ENCODE results near the gene CREBL2.
"Not testable (repeated sequence)": the region's sequence is repeated elsewhere in the genome, so short reads cannot be mapped to it uniquely, and the experiment has no call there.

Gene CREBL2

GRCh38 chr12:12645485-12645884 lies 33.8 kb downstream of the CREBL2 start:
- Histone ChIP-seq H3K27ac (ENCODE audit: low read length) (no peak overlapping the region), H3K4me3 (ENCODE audit: low read length) (no peak overlapping the region), H3K9me3 (ENCODE audit: insufficient read depth, low read depth, low read length) (peaks cover 34% of the 10 kb centered on the region), H3K36me3 (ENCODE audit: insufficient read depth, low read depth, low read length) (peaks cover 5% of the 10 kb centered on the region; the same call in 1 of the 2 replicates), H3K9ac (ENCODE audit: low read depth, low read length) (no peak overlapping the region), H3K4me1 (ENCODE audit: insufficient read depth, low read length) (peaks cover 13% of the 10 kb centered on the region; the same call in 1 of the 2 replicates), H3K27me3 (ENCODE audit: insufficient read depth, low read length) (no peaks in the 10 kb centered on the region)

GRCh38 chr12:12645968-12646367 lies 34.3 kb downstream of the CREBL2 start:
- Histone ChIP-seq H3K4me1 (ENCODE audit: insufficient read depth, low read length) (peaks cover 13% of the 10 kb centered on the region; the same call in 1 of the 2 replicates), H3K9me3 (ENCODE audit: insufficient read depth, low read depth, low read length) (peaks cover 31% of the 10 kb centered on the region)
- H3K36me3 ChIP-seq (ENCODE audit: insufficient read depth, low read depth, low read length); H3K27ac ChIP-seq (ENCODE audit: low read length); H3K27me3 ChIP-seq (ENCODE audit: insufficient read depth, low read length); H3K4me3 ChIP-seq (ENCODE audit: low read length); H3K9ac ChIP-seq (ENCODE audit: low read depth, low read length): not testable (repeated sequence)

GRCh38 chr12:12646483-12647072 lies 34.9 kb downstream of the CREBL2 start:
- Histone ChIP-seq H3K4me1 (ENCODE audit: insufficient read depth, low read length) (peaks cover 13% of the 10 kb centered on the region; the same call in 1 of the 2 replicates), H3K4me3 (ENCODE audit: low read length) (no peak overlapping the region), H3K27ac (ENCODE audit: low read length) (no peak overlapping the region), H3K9ac (ENCODE audit: low read depth, low read length) (no peak overlapping the region), H3K9me3 (ENCODE audit: insufficient read depth, low read depth, low read length) (peaks cover 31% of the 10 kb centered on the region), H3K36me3 (ENCODE audit: insufficient read depth, low read depth, low read length) (peaks cover 5% of the 10 kb centered on the region; the same call in 1 of the 2 replicates), H3K27me3 (ENCODE audit: insufficient read depth, low read length) (no peaks in the 10 kb centered on the region)

GRCh38 chr12:12648284-12648683 lies 36.6 kb downstream of the CREBL2 start:
- no peaks in the 10 kb centered on the region for H3K27me3 ChIP-seq (ENCODE audit: insufficient read depth, low read length)
- H3K36me3 ChIP-seq (ENCODE audit: insufficient read depth, low read depth, low read length) = no peaks in the 10 kb centered on the region
- H3K9me3 ChIP-seq (ENCODE audit: insufficient read depth, low read depth, low read length) = peaks cover 31% of the 10 kb centered on the region
- H3K4me3 ChIP-seq (ENCODE audit: low read length) = no peak overlapping the region
- H3K4me1 ChIP-seq (ENCODE audit: insufficient read depth, low read length) = peaks cover 11% of the 10 kb centered on the region; the same call in 1 of the 2 replicates
- no peak overlapping the region for H3K27ac ChIP-seq (ENCODE audit: low read length)
- no peak overlapping the region for H3K9ac ChIP-seq (ENCODE audit: low read depth, low read length)

DNA sequence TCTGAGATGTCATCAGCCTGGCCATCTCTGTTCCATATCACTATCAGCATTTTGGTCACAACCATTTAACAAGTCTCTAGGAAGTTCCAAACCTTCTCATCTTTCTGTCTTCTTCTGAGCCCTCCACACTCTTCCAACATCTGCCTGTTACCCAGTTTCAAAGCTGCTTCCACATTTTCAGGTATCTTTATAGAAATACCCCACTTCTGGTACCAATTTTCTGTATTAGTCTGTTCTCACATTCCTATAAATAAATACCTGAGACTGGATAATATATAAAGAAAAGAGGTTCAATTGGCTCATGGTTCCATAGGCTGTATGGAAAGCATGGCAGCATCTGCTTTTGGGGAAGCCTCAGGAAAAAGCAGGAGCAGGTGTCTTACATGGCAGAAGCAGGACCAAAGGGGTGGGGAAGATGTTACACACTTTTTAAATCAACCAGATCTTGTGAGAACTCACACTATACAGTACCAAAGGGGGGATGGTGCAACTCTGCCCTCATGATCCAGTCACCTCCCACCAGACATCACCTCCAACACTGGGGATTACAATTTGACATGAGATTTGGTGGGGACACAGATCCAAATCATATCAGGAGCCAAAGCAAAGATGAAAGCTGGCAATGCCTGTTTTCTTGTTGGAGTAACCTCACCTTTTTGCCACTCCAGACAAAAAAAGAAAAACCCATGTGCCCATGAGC lies 37.4 kb downstream of the CREBL2 start:
- Histone ChIP-seq H3K4me3 (ENCODE audit: low read length) (no peak overlapping the region), H3K27ac (ENCODE audit: low read length) (no peak overlapping the region), H3K27me3 (ENCODE audit: insufficient read depth, low read length) (peaks cover 3% of the 10 kb centered on the region; the same call in 1 of the 2 replicates), H3K9me3 (ENCODE audit: insufficient read depth, low read depth, low read length) (peaks cover 36% of the 10 kb centered on the region), H3K9ac (ENCODE audit: low read depth, low read length) (no peak overlapping the region), H3K4me1 (ENCODE audit: insufficient read depth, low read length) (peaks cover 3% of the 10 kb centered on the region; the same call in 1 of the 2 replicates), H3K36me3 (ENCODE audit: insufficient read depth, low read depth, low read length) (no peaks in the 10 kb centered on the region)

DNA sequence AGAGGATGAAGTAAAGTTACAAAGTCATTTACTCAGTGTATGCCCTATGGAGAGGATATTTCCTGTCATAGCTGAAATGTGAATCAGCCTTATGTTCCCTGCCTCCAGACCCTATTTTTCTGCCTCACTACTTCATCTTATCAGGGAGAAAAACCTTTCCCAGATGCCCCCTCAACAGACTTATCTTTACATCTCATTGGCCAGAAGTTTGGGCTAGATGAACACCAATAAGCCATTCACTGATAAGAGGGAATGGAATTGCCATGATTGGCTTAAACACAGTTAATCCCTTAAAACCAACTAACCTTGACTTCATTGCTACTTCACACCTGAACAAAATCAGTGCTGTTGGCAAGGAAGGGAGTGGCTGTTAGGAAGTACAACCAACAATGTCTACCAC lies 40.1 kb downstream of the CREBL2 start:
- Histone ChIP-seq H3K9ac (ENCODE audit: low read depth, low read length) (no peak overlapping the region), H3K27ac (ENCODE audit: low read length) (no peak overlapping the region), H3K4me1 (ENCODE audit: insufficient read depth, low read length) (peaks cover 3% of the 10 kb centered on the region; the same call in 1 of the 2 replicates), H3K27me3 (ENCODE audit: insufficient read depth, low read length) (peaks cover 12% of the 10 kb centered on the region; the same call in 1 of the 2 replicates), H3K9me3 (ENCODE audit: insufficient read depth, low read depth, low read length) (peaks cover 36% of the 10 kb centered on the region), H3K36me3 (ENCODE audit: insufficient read depth, low read depth, low read length) (no peaks in the 10 kb centered on the region), H3K4me3 (ENCODE audit: low read length) (no peak overlapping the region)

- peaks cover 12% of the 10 kb centered on the region; the same call in 1 of the 2 replicates for H3K27me3 ChIP-seq (ENCODE audit: insufficient read depth, low read length)
- H3K36me3 ChIP-seq (ENCODE audit: insufficient read depth, low read depth, low read length); H3K27ac ChIP-seq (ENCODE audit: low read length); H3K4me3 ChIP-seq (ENCODE audit: low read length); H3K4me1 ChIP-seq (ENCODE audit: insufficient read depth, low read length); H3K9ac ChIP-seq (ENCODE audit: low read depth, low read length): not testable (repeated sequence)
- H3K9me3 ChIP-seq (ENCODE audit: insufficient read depth, low read depth, low read length) = peaks cover 30% of the 10 kb centered on the region
Observed at GRCh38 chr12:12652704-12653103, 41.0 kb downstream of the CREBL2 start.

- peaks cover 3% of the 10 kb centered on the region; the same call in 1 of the 2 replicates for H3K4me1 ChIP-seq (ENCODE audit: insufficient read depth, low read length)
- no peaks in the 10 kb centered on the region for H3K36me3 ChIP-seq (ENCODE audit: insufficient read depth, low read depth, low read length)
- H3K4me3 ChIP-seq (ENCODE audit: low read length) = no peak overlapping the region
- H3K9ac ChIP-seq (ENCODE audit: low read depth, low read length) = no peak overlapping the region
- peaks cover 12% of the 10 kb centered on the region; the same call in 1 of the 2 replicates for H3K27me3 ChIP-seq (ENCODE audit: insufficient read depth, low read length)
- no peak overlapping the region for H3K27ac ChIP-seq (ENCODE audit: low read length)
- H3K9me3 ChIP-seq (ENCODE audit: insufficient read depth, low read depth, low read length) = peaks cover 17% of the 10 kb centered on the region
Observed at GRCh38 chr12:12653922-12654321, 42.2 kb downstream of the CREBL2 start.

DNA sequence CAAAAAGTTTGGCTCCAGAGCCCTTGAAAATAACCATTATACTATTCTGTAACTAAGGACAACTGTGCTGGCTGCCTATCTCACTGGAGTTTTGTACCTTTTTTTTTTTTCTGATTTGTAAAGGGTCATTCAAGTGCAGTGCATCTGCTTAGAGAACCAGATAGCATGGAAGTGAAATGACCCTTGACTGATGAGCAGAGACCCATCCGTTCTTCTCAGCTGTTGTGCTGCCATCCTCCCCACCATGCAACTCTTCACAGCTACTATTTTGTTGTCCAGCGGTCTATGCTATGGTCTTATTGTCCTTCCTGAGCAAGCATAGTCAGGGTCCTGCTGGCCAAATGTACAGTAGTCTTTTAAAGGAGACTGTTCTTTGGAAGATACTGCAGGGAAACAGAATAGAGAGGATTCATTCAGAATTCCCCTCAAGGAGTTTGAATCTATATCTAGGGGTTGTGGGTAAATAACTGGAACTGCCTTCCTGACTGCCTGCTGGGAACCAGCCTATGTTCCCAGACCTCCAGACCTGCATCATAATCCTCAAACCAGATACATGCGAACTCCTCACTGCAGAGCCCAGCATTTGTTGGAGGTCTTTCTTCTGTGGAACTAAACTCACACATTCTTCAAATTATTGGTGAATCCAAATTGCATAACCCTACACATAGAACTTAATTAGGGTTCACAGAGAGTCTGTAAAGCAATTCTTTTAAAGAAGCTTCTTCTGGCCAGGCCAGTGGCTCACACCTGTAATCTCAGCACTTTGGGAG lies 43.2 kb downstream of the CREBL2 start:
- Histone ChIP-seq H3K9ac (ENCODE audit: low read depth, low read length) (no peak overlapping the region), H3K4me1 (ENCODE audit: insufficient read depth, low read length) (peaks cover 5% of the 10 kb centered on the region; the same call in 1 of the 2 replicates), H3K9me3 (ENCODE audit: insufficient read depth, low read depth, low read length) (peaks cover 8% of the 10 kb centered on the region), H3K36me3 (ENCODE audit: insufficient read depth, low read depth, low read length) (no peaks in the 10 kb centered on the region), H3K4me3 (ENCODE audit: low read length) (no peak overlapping the region), H3K27me3 (ENCODE audit: insufficient read depth, low read length) (peaks cover 12% of the 10 kb centered on the region; the same call in 1 of the 2 replicates), H3K27ac (ENCODE audit: low read length) (no peak overlapping the region)

GRCh38 chr12:12660201-12660600 lies 48.5 kb downstream of the CREBL2 start:
- Histone ChIP-seq H3K4me3 (ENCODE audit: low read length) (no peak overlapping the region), H3K27ac (ENCODE audit: low read length) (no peak overlapping the region), H3K27me3 (ENCODE audit: insufficient read depth, low read length) (no peaks in the 10 kb centered on the region), H3K9ac (ENCODE audit: low read depth, low read length) (no peak overlapping the region), H3K36me3 (ENCODE audit: insufficient read depth, low read depth, low read length) (peaks cover 10% of the 10 kb centered on the region), H3K9me3 (ENCODE audit: insufficient read depth, low read depth, low read length) (no peaks in the 10 kb centered on the region), H3K4me1 (ENCODE audit: insufficient read depth, low read length) (peaks cover 31% of the 10 kb centered on the region)

DNA sequence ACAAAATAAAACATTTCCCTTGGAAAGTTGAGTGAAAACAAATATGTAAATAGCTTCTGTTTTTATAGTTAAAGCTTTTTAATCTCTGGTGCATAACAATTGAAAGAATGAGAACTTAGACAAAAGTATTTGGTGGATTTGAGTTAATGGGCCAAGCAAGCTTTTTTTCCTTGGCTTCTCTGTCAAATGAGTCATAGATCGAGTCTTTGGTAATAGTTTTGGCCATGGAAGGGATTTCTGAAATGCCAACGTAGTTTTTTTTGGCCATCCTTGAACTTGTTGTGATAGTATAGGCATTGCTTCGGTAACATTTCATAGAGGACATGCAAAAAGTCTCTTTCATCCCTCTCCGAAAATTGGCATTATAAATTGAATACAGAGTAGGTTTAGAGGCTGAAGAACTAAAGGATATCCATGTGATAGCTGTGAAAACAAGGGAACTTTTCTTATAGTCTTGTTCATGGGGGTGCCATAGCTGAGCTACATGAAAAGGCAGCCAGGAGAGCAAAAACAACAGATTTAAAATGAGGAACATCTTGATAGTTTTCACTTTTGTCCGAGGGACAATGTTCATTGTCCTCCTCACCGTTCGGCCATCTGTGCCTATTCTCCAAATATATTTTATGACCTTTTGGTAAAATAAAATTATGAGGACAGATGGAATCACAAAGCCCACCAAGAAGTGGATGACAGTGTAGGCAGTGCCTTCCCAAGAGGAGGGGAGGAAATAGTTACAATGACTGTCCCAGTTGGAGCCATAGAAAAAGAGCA lies 49.6 kb downstream of the CREBL2 start:
- peaks cover 36% of the 10 kb centered on the region for H3K4me1 ChIP-seq (ENCODE audit: insufficient read depth, low read length)
- H3K9ac ChIP-seq (ENCODE audit: low read depth, low read length) = peak overlapping the region; percentile 30; the same call in 1 of the 2 replicates
- peak overlapping the region; percentile 7; the same call in 1 of the 2 replicates for H3K4me3 ChIP-seq (ENCODE audit: low read length)
- peaks cover 10% of the 10 kb centered on the region for H3K36me3 ChIP-seq (ENCODE audit: insufficient read depth, low read depth, low read length)
- H3K9me3 ChIP-seq (ENCODE audit: insufficient read depth, low read depth, low read length) = no peaks in the 10 kb centered on the region
- H3K27ac ChIP-seq (ENCODE audit: low read length) = no peak overlapping the region
- H3K27me3 ChIP-seq (ENCODE audit: insufficient read depth, low read length) = no peaks in the 10 kb centered on the region
